IMR-90 (cell line): ENCODE measurements around the gene TENM3. TPM values are rescaled to one million over a fixed set of nuclear protein-coding genes. Genes with fewer than 3 reads are reported as not detected.

Experiments
- ATAC-seq: fragments of 200-7000 bp; cut with Tn5 transposase; 2 replicates; pipeline ENCODE4 v1.9.1; 2020; ENCODE audit warnings: low read depth, mild to moderate bottlenecking, moderate library complexity
- BruUV-seq: library from RNA; stranded (reverse); fragments of 400-500 nt; replicated peaks from 2 replicates; lab custom pipeline; 2021; lab: Mats Ljungman, UMichigan
- CTCF ChIA-PET: fragments of 300-600 bp; formaldehyde crosslinking; extraction: SDS; loops from one replicate; lab custom pipeline; 2021; ENCODE audit warnings: antibody characterized with exemption; lab: Yijun Ruan, JAX
- POLR2A ChIA-PET: fragments of 300-600 bp; sonication (Branson Sonifier 250); formaldehyde crosslinking; loops from one replicate; lab custom pipeline; 2022; ENCODE audit warnings: antibody characterized with exemption; ENCODE audit not compliant: unreplicated experiment; lab: Charles Lee
- DNase-seq: peaks from one replicate; pipeline ENCODE4 v3.0.0; 2013
- H2AFZ ChIP-seq: replicated peaks from 2 replicates; pipeline ENCODE3; 2013; ENCODE audit warnings: low read length, mild to moderate bottlenecking; ENCODE audit not compliant: poor library complexity
- H2AK5ac ChIP-seq: 2 replicates; pipeline ENCODE4 v1.6.1; 2013; ENCODE audit warnings: low read depth, low read length, inconsistent platforms
- H2AK9ac ChIP-seq: replicated peaks from 2 replicates; pipeline ENCODE3; 2013; ENCODE audit warnings: mild to moderate bottlenecking, low read depth, low read length, moderate library complexity; ENCODE audit not compliant: poor library complexity
- H2BK120ac ChIP-seq: 2 replicates; pipeline ENCODE4 v1.6.1; 2013; ENCODE audit warnings: low read depth, low read length, inconsistent platforms
- H2BK15ac ChIP-seq: 3 replicates; pipeline ENCODE4 v1.6.1; 2013; ENCODE audit warnings: low read depth, low read length, inconsistent platforms
- H2BK20ac ChIP-seq: 2 replicates; pipeline ENCODE4 v1.6.1; 2013; ENCODE audit warnings: low read depth, mild to moderate bottlenecking, inconsistent platforms, low read length, moderate library complexity
- H2BK5ac ChIP-seq: 2 replicates; pipeline ENCODE4 v1.6.1; 2013; ENCODE audit warnings: mild to moderate bottlenecking, low read depth, low read length, inconsistent platforms; ENCODE audit not compliant: poor library complexity, severe bottlenecking
- H3K14ac ChIP-seq: replicated peaks from 2 replicates; pipeline ENCODE4 v1.6.1; 2013; ENCODE audit warnings: low read depth, low read length, inconsistent platforms
- H3K18ac ChIP-seq: 2 replicates; pipeline ENCODE4 v1.6.1; 2013; ENCODE audit warnings: low read depth, low read length, control low read depth
- H3K23ac ChIP-seq: 2 replicates; pipeline ENCODE4 v1.6.1; 2013; ENCODE audit warnings: low read depth, low read length, inconsistent platforms
- H3K27ac ChIP-seq: 2 replicates; pipeline ENCODE4 v1.5.1; 2013; ENCODE audit warnings: mild to moderate bottlenecking, control low read depth, low read length; ENCODE audit not compliant: insufficient read depth
- H3K27me3 ChIP-seq: 2 replicates; pipeline ENCODE4 v1.6.1; 2013; ENCODE audit warnings: low read length; ENCODE audit not compliant: control insufficient read depth, insufficient read depth
- H3K36me3 ChIP-seq: 2 replicates; pipeline ENCODE4 v1.6.1; 2013; ENCODE audit warnings: low read length, mixed read lengths; ENCODE audit not compliant: control insufficient read depth, insufficient read depth
- H3K4ac ChIP-seq: 2 replicates; pipeline ENCODE4 v1.6.1; 2013; ENCODE audit warnings: low read depth, low read length, inconsistent platforms
- H3K4me1 ChIP-seq: 2 replicates; pipeline ENCODE4 v1.6.1; 2013; ENCODE audit warnings: low read length, mixed read lengths; ENCODE audit not compliant: control insufficient read depth, insufficient read depth
- H3K4me2 ChIP-seq: 2 replicates; pipeline ENCODE4 v1.6.1; 2013; ENCODE audit warnings: low read depth, mild to moderate bottlenecking, control low read depth, low read length, moderate library complexity
- H3K4me3 ChIP-seq: 2 replicates; pipeline ENCODE4 v1.5.1; 2013; ENCODE audit warnings: low read depth, mild to moderate bottlenecking, control low read depth, low read length, moderate library complexity; ENCODE audit not compliant: insufficient read depth
- H3K56ac ChIP-seq: 2 replicates; pipeline ENCODE4 v1.6.1; 2013; ENCODE audit warnings: low read length, inconsistent platforms; ENCODE audit not compliant: insufficient read depth; ENCODE audit errors: extremely low read depth
- H3K79me1 ChIP-seq, 2 experiments: 2 replicates each; pipeline ENCODE4 v1.6.1; 2013; ENCODE audit warnings: low read length in 2 of 2, inconsistent platforms in 1 of 2, low read depth in 1 of 2
- H3K9ac ChIP-seq: 2 replicates; pipeline ENCODE4 v1.6.1; 2013; ENCODE audit warnings: low read depth, low read length, control low read depth
- H3K9me1 ChIP-seq: 2 replicates; pipeline ENCODE4 v1.6.1; 2013; ENCODE audit warnings: low read length, inconsistent platforms; ENCODE audit not compliant: insufficient read depth
- H3K9me3 ChIP-seq: 2 replicates; pipeline ENCODE4 v1.6.1; 2013; ENCODE audit warnings: low read length; ENCODE audit not compliant: control insufficient read depth, insufficient read depth
- H4K20me1 ChIP-seq: 2 replicates; pipeline ENCODE4 v1.6.1; 2013; ENCODE audit warnings: low read length, inconsistent platforms; ENCODE audit not compliant: insufficient read depth
- H4K5ac ChIP-seq: 2 replicates; pipeline ENCODE4 v1.6.1; 2013; ENCODE audit warnings: mild to moderate bottlenecking, low read depth, low read length, control low read depth
- H4K8ac ChIP-seq, 2 experiments: 2 replicates each; pipeline ENCODE4 v1.6.1; 2013; ENCODE audit warnings: low read depth in 2 of 2, low read length in 2 of 2, control low read depth in 1 of 2, inconsistent platforms in 1 of 2
- H4K91ac ChIP-seq: 2 replicates; pipeline ENCODE4 v1.6.1; 2013; ENCODE audit warnings: low read depth, low read length, inconsistent platforms; ENCODE audit not compliant: insufficient read depth
- BHLHE40 ChIP-seq: fragments of 150-350 bp; IDR thresholded peaks from 2 replicates; pipeline ENCODE4 v1.6.1; 2016; ENCODE audit warnings: mild to moderate bottlenecking, low read depth, low read length
- CEBPB ChIP-seq: IDR thresholded peaks from 2 replicates; pipeline ENCODE4 v1.6.1; 2012; ENCODE audit warnings: low read depth, low read length, improper control_type of control experiment
- CHD1 ChIP-seq: IDR thresholded peaks from 2 replicates; pipeline ENCODE4 v1.6.1; 2012; ENCODE audit warnings: low read depth, low read length, improper control_type of control experiment
- FOS ChIP-seq: fragments of 150-350 bp; IDR thresholded peaks from 2 replicates; pipeline ENCODE4 v1.6.1; 2016; ENCODE audit warnings: low read depth, low read length
- MAFK ChIP-seq: IDR thresholded peaks from 2 replicates; pipeline ENCODE4 v1.6.1; 2012; ENCODE audit warnings: low read depth, low read length, improper control_type of control experiment
- MAZ ChIP-seq: IDR thresholded peaks from 2 replicates; pipeline ENCODE4 v1.6.1; 2012; ENCODE audit warnings: low read depth, mild to moderate bottlenecking, low read length, improper control_type of control experiment, moderate library complexity, borderline replicate concordance
- MXI1 ChIP-seq: IDR thresholded peaks from 2 replicates; pipeline ENCODE4 v1.6.1; 2012; ENCODE audit warnings: low read depth, mild to moderate bottlenecking, low read length, moderate library complexity, borderline replicate concordance
- NFE2L2 ChIP-seq: fragments of 150-350 bp; IDR thresholded peaks from 2 replicates; pipeline ENCODE4 v1.6.1; 2016; ENCODE audit warnings: low read depth, mild to moderate bottlenecking, low read length
- POLR2A ChIP-seq: IDR thresholded peaks from 2 replicates; pipeline ENCODE4 v1.6.1; 2012; ENCODE audit warnings: mild to moderate bottlenecking, low read depth, low read length
- RAD21 ChIP-seq: IDR thresholded peaks from 2 replicates; pipeline ENCODE4 v1.6.1; 2012; ENCODE audit warnings: low read length, improper control_type of control experiment
- RCOR1 ChIP-seq: IDR thresholded peaks from 2 replicates; pipeline ENCODE4 v1.6.1; 2012; ENCODE audit warnings: mild to moderate bottlenecking, low read length, improper control_type of control experiment; ENCODE audit not compliant: insufficient replicate concordance
- RFX5 ChIP-seq: IDR thresholded peaks from 2 replicates; pipeline ENCODE4 v1.8.0; 2012; ENCODE audit warnings: low read depth, mild to moderate bottlenecking, low read length, moderate library complexity
- SMC3 ChIP-seq: fragments of 150-350 bp; IDR thresholded peaks from 2 replicates; pipeline ENCODE4 v1.6.1; 2016; ENCODE audit warnings: low read depth, mild to moderate bottlenecking, antibody characterized with exemption, low read length, moderate library complexity
- WGBS, 2 experiments: methylation state at CpG; one replicate each; pipeline versions ENCODE4 v1.1.5 to v1.1.7; 2013; ENCODE audit warnings: missing lambda C conversion rate in 2 of 2; ENCODE audit not compliant: insufficient read length in 1 of 2; ENCODE audit errors: extremely low coverage in 2 of 2; 5-methylcytosine and 5-hydroxymethylcytosine counted together
- dilution Hi-C: fragments of 300-500 bp; cut with HindIII; formaldehyde crosslinking; loops from one replicate; pipeline ENCODE4 v1.14.3; 2018; ENCODE audit warnings: low sequenced_read_pairs; ENCODE audit not compliant: unreplicated experiment
- in situ Hi-C: fragments of 300-500 bp; cut with MboI; formaldehyde crosslinking; loops from 3 replicates; pipeline ENCODE4 v1.14.3; 2019; ENCODE audit warnings: low sequenced_read_pairs, inconsistent platforms, mixed read lengths
- intact Hi-C: fragments of 100-400 bp; cut with micrococcal nuclease; formaldehyde crosslinking; loops from 2 replicates; pipeline ENCODE4 v1.10.0; 2022
- polyA plus RNA-seq, 3 experiments: library from polyadenylated mRNA; depleted of rRNA; stranded (reverse); fragments of >200 nt; gene quantifications; 2 replicates each; pipeline ENCODE4 v1.2.3, GENCODE V29; 2012; ENCODE audit warnings: low replicate concordance in 1 of 3
- total RNA-seq: library from RNA; depleted of rRNA; stranded (reverse); fragments of >200 nt; gene quantifications from 2 replicates; pipeline ENCODE4 v1.2.3, GENCODE V29; 2012
- TF ChIP-seq, protein P1 (sequence below): fragments of 150-350 bp; IDR thresholded peaks from 2 replicates; pipeline ENCODE4 v1.6.1; 2016; ENCODE audit warnings: low read depth, mild to moderate bottlenecking, low read length, moderate library complexity, borderline replicate concordance
- TF ChIP-seq, protein P2 (sequence below): fragments of 150-350 bp; IDR thresholded peaks from 2 replicates; pipeline ENCODE4 v1.6.1; 2017; ENCODE audit warnings: mild to moderate bottlenecking, antibody characterized with exemption, low read length, low read depth
- TF ChIP-seq, protein P3 (sequence below): conservative IDR thresholded peaks from 2 replicates; pipeline ENCODE4 v1.5.1; 2012; ENCODE audit warnings: mild to moderate bottlenecking, low read depth, low read length, improper control_type of control experiment

The TENM3 gene
- total and polyA plus RNA-seq, 2 of the 4 experiments (the other 2 are of a cell fraction) = 29.9 to 173 TPM

DNA sequence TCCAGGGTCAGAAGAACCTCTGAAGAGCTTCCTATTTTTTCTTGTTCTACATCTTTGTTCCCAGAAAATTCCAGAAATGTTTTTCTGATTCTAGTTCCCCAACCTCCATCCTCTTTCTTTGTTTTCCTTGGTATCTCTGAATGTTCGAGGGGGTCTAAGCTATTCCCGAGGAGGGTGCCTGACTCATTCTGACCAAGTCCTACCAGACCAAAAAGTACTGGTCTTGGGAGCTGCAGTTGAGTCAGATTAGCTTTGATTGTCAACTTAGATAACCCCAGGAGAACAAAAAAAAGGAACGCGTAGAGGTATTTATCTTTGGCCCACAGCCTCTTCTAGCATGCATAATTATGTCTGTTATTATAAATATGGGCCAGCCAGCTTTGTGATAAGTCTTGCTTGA is 12.1 kb upstream of the TENM3 start:
- H3K9me1 ChIP-seq = peaks cover 9% of the 10 kb centered on the region; the same call in 1 of the 2 replicates
- H2BK5ac ChIP-seq = no peak overlapping the region
- POLR2A ChIA-PET = no interaction called here
- H2AK9ac ChIP-seq = no peak overlapping the region
- H3K9ac ChIP-seq = no peak overlapping the region
- peak; percentile 53 for DNase-seq
- dilution Hi-C loops = no loop called here
- ATAC-seq = peak; percentile 50
- no peak overlapping the region for H2AFZ ChIP-seq
- H3K23ac ChIP-seq = no peak overlapping the region
- in situ Hi-C loops = no loop called here
- intact Hi-C loops = loop anchor here (10.0 kb wide), 1 partner anchor 1764 kb away; no protein-coding TSS in a partner anchor
- peaks cover 14% of the 10 kb centered on the region for H3K4me1 ChIP-seq
- H4K8ac ChIP-seq = peak overlapping the region in 1 of 2 experiments; percentile 20; a peak in 1 of 4 replicates
- H3K14ac ChIP-seq = no peak overlapping the region
- no peak overlapping the region for H2BK120ac ChIP-seq
- H2BK20ac ChIP-seq = no peak overlapping the region
- TF ChIP-seq FOS (no peak), CHD1 (no peak), CEBPB (no peak), RAD21 (no peak), BHLHE40 (no peak), MXI1 (no peak), POLR2A (no peak), NFE2L2 (no peak), MAZ (no peak), MAFK (no peak), RFX5 (no peak), RCOR1 (no peak), SMC3 (no peak)
- TF ChIP-seq, protein P1, sequence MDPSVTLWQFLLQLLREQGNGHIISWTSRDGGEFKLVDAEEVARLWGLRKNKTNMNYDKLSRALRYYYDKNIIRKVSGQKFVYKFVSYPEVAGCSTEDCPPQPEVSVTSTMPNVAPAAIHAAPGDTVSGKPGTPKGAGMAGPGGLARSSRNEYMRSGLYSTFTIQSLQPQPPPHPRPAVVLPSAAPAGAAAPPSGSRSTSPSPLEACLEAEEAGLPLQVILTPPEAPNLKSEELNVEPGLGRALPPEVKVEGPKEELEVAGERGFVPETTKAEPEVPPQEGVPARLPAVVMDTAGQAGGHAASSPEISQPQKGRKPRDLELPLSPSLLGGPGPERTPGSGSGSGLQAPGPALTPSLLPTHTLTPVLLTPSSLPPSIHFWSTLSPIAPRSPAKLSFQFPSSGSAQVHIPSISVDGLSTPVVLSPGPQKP = no peak
- TF ChIP-seq, protein P2, sequence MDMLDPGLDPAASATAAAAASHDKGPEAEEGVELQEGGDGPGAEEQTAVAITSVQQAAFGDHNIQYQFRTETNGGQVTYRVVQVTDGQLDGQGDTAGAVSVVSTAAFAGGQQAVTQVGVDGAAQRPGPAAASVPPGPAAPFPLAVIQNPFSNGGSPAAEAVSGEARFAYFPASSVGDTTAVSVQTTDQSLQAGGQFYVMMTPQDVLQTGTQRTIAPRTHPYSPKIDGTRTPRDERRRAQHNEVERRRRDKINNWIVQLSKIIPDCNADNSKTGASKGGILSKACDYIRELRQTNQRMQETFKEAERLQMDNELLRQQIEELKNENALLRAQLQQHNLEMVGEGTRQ = no peak
- TF ChIP-seq, protein P3, sequence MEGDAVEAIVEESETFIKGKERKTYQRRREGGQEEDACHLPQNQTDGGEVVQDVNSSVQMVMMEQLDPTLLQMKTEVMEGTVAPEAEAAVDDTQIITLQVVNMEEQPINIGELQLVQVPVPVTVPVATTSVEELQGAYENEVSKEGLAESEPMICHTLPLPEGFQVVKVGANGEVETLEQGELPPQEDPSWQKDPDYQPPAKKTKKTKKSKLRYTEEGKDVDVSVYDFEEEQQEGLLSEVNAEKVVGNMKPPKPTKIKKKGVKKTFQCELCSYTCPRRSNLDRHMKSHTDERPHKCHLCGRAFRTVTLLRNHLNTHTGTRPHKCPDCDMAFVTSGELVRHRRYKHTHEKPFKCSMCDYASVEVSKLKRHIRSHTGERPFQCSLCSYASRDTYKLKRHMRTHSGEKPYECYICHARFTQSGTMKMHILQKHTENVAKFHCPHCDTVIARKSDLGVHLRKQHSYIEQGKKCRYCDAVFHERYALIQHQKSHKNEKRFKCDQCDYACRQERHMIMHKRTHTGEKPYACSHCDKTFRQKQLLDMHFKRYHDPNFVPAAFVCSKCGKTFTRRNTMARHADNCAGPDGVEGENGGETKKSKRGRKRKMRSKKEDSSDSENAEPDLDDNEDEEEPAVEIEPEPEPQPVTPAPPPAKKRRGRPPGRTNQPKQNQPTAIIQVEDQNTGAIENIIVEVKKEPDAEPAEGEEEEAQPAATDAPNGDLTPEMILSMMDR = no peak
- no peak overlapping the region for H3K4ac ChIP-seq
- no peak overlapping the region for H2BK15ac ChIP-seq
- 0 out of 4 replicates have a peak, but pooled peaks cover 2% of the 10 kb centered on the region in 2 experiments for H3K79me1 ChIP-seq
- no peak overlapping the region for H4K5ac ChIP-seq
- H3K56ac ChIP-seq = no peak overlapping the region
- H3K9me3 ChIP-seq = no peaks in the 10 kb centered on the region
- H3K4me3 ChIP-seq = no peak overlapping the region
- H3K27me3 ChIP-seq = no peaks in the 10 kb centered on the region
- H3K27ac ChIP-seq = no peak overlapping the region
- no peak overlapping the region for H2AK5ac ChIP-seq
- CTCF ChIA-PET = interaction anchor here (0.6 kb wide), 1 partner anchor 235 kb away, joined by 5 read pairs; no protein-coding TSS in a partner anchor
- no peaks in the 10 kb centered on the region for H3K36me3 ChIP-seq
- no CpG with 5 or more reads among the region's 4 CpGs for WGBS, 2 experiments
- no peak overlapping the region for H4K91ac ChIP-seq
- H3K4me2 ChIP-seq = no peak overlapping the region
- no peak overlapping the region for H3K18ac ChIP-seq
- no peaks in the 10 kb centered on the region for H4K20me1 ChIP-seq
- no TSS peak for BruUV-seq
